Tibial nerve (tissue), 3 donors: ENCODE measurements around the gene SNRNP48.

ENCODE experiments used
- CTCF ChIP-seq, 5 experiments: fragments of 200-600 bp in 3 of 5; fragments of 450-650 bp in 2 of 5; sonication (generic) in 3 of 5; IDR thresholded peaks; one replicate each; pipeline ENCODE4 v1.5.1; 2016 to 2019; ENCODE audit warnings: antibody characterized with exemption in 5 of 5, mild to moderate bottlenecking in 3 of 5, moderate library complexity in 2 of 5
- POLR2A ChIP-seq, 2 donors: fragments of 450-650 bp; IDR thresholded peaks; one replicate each; pipeline ENCODE4 v1.6.1; 2017; ENCODE audit warnings: antibody characterized with exemption in 2 of 2, mild to moderate bottlenecking in 2 of 2, moderate library complexity in 2 of 2

GRCh38 chr6:7589949-7590917 lies at the start of gene SNRNP48:
- TF ChIP-seq CTCF (IDR thresholded peaks at IDR 0.05) = peak in 2 of 5 experiments; percentile 25 to 40
- peak; percentile 46 to 76 for TF ChIP-seq POLR2A (IDR thresholded peaks at IDR 0.05)
